ENCODE measurements around the gene NKAIN2. TPM values are rescaled to one million over a fixed set of nuclear protein-coding genes. Genes with fewer than 3 reads are reported as not detected.

NKAIN2 gene
- total RNA-seq, 6 experiments from 2014 or later, result not detected

DNA sequence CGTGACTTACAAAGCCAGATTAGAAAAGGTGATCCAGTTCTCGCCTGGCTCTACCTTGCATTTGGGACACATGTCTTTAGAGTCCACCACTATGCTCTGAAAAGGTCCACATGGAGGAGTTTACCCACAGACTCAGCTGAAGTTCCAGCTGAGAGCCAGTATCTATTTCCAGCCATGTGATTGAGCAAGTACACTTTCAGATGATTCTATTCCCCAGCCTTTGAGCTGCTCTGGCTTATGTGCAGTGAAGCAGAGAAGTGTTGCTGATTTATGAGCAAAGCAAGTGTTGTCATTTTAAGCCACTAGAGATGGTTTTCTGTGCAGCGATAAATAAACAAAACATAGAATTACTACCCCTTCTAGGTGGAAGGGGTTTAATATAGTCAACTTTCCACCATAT lies 637.8 kb downstream of the NKAIN2 start:
- no peaks in the 10 kb centered on the region for H3K4me1 Mint-ChIP-seq (ENCODE audit: low read depth)
- DNase-seq, result no peak
- no peak for TF ChIP-seq CTCF (IDR thresholded peaks at IDR 0.05)
- H3K27me3 Mint-ChIP-seq (ENCODE audit: insufficient read depth), result no peaks in the 10 kb centered on the region; the same call in 1 of the 2 replicates
- no peaks in the 10 kb centered on the region for H3K36me3 Mint-ChIP-seq (ENCODE audit: low read depth)
- H3K4me3 Mint-ChIP-seq, result no peak overlapping the region
- H3K9me3 Mint-ChIP-seq, result peaks cover 35% of the 10 kb centered on the region
- H3K27ac Mint-ChIP-seq, result no peak overlapping the region

DNA sequence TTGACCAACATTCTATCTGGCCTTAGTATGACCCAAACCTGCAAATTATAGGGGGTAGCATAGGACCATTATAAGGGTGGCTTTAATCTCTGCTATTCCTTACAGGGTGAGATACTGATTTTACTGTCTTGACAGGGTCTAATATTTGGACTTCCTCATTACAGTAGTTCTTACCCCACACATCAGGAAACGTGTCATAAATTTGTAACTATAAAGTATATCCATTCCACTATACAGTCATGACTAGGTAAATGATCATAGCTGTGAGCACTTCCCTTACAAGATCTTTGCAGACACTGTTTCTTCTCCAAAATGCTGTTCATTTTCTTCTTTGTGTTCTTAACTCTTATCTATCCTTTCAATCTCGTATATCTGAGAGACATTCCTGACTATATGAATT lies 639.9 kb downstream of the NKAIN2 start:
- no peaks in the 10 kb centered on the region for H3K27me3 Mint-ChIP-seq (ENCODE audit: insufficient read depth)
- no peak for TF ChIP-seq CTCF (IDR thresholded peaks at IDR 0.05)
- DNase-seq, result no peak

GRCh38 chr6:124445581-124445980 lies 641.9 kb downstream of the NKAIN2 start:
- Mint-ChIP-seq H3K27ac (no peak overlapping the region), H3K36me3 (ENCODE audit: low read depth) (no peaks in the 10 kb centered on the region), H3K4me1 (ENCODE audit: low read depth) (no peaks in the 10 kb centered on the region), H3K9me3 (peaks cover 9% of the 10 kb centered on the region), H3K27me3 (ENCODE audit: insufficient read depth) (no peaks in the 10 kb centered on the region), H3K4me3 (no peak overlapping the region)
- no peak for DNase-seq
- no peak for TF ChIP-seq CTCF (IDR thresholded peaks at IDR 0.05)

More for the DNA sequence above, 639.9 kb downstream of the NKAIN2 start:
- Mint-ChIP-seq H3K9me3 (peaks cover 26% of the 10 kb centered on the region), H3K27ac (no peak overlapping the region), H3K36me3 (ENCODE audit: low read depth) (no peaks in the 10 kb centered on the region), H3K4me1 (ENCODE audit: low read depth) (no peaks in the 10 kb centered on the region), H3K4me3 (no peak overlapping the region)

DNA sequence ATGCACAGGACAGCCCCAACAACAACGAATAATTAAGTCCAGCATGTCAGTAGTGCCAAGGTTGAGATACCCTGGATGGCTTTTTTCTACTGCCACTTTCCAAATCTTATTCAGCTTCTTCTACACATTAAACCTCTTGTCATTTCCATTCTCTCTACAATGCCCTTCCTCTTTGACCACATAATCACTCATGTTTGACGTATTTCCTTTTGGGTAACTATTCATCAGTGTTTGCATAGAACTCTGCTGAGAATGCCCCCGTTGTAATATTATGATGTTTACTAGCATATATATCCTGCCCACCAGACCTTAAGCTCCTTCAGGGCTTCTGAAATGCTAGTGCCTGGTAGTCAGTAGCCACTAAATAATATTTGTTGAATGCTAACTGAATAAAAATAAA lies 643.3 kb downstream of the NKAIN2 start:
- Mint-ChIP-seq H3K27ac (no peak overlapping the region), H3K36me3 (ENCODE audit: low read depth) (no peaks in the 10 kb centered on the region), H3K4me3 (no peak overlapping the region), H3K9me3 (peaks cover 9% of the 10 kb centered on the region), H3K4me1 (ENCODE audit: low read depth) (no peaks in the 10 kb centered on the region), H3K27me3 (ENCODE audit: insufficient read depth) (no peaks in the 10 kb centered on the region)
- DNase-seq, result no peak
- TF ChIP-seq CTCF (IDR thresholded peaks at IDR 0.05), result no peak

DNA sequence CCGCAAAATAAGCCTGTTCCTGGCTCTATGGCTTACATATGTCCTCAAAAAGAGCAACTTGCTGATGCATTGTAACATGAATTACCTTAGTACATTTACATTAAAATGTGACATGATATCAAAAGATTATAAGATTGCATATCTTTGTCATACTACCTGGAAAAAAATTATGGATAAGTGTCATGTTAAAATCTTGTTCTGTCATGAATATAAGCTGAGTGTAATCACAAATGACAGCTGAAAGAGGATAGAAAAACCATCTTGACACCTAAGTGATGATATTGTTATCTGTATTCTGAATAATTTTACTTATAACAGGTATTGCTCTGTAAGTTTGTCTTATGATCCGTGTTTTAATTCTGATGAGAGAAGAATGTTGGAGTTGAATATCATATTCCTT lies 655.6 kb downstream of the NKAIN2 start:
- Mint-ChIP-seq H3K36me3 (ENCODE audit: low read depth) (no peaks in the 10 kb centered on the region), H3K27me3 (ENCODE audit: insufficient read depth) (no peaks in the 10 kb centered on the region), H3K4me3 (no peak overlapping the region), H3K9me3 (peaks cover 14% of the 10 kb centered on the region), H3K4me1 (ENCODE audit: low read depth) (no peaks in the 10 kb centered on the region), H3K27ac (no peak overlapping the region)
- DNase-seq, result no peak
- no peak for TF ChIP-seq CTCF (IDR thresholded peaks at IDR 0.05)

GRCh38 chr6:124462750-124463149 lies 659.1 kb downstream of the NKAIN2 start:
- no peaks in the 10 kb centered on the region for H3K36me3 Mint-ChIP-seq (ENCODE audit: low read depth)
- H3K4me3 Mint-ChIP-seq, result no peak overlapping the region
- H3K9me3 Mint-ChIP-seq, result peaks cover 14% of the 10 kb centered on the region
- DNase-seq, result no peak
- H3K27ac Mint-ChIP-seq, result no peak overlapping the region
- no peaks in the 10 kb centered on the region for H3K4me1 Mint-ChIP-seq (ENCODE audit: low read depth)
- TF ChIP-seq CTCF (IDR thresholded peaks at IDR 0.05), result no peak
- no peaks in the 10 kb centered on the region for H3K27me3 Mint-ChIP-seq (ENCODE audit: insufficient read depth)
